ENCODE results near the gene NLRP3. TPM values are rescaled to one million over a fixed set of nuclear protein-coding genes. Genes with fewer than 3 reads are reported as not detected.

NLRP3 gene
- total RNA-seq, 1 donor: under 0.01 TPM

GRCh38 chr1:247385283-247385682, 30.7 kb upstream of the NLRP3 start:
- no peak overlapping the region for H3K4me3 ChIP-seq (ENCODE audit: low read depth, low read length)
- no peak for TF ChIP-seq CTCF (IDR thresholded peaks at IDR 0.05; ENCODE audit: insufficient read depth, low read length)
- DNase-seq (ENCODE audit: low read depth): peak; percentile 17

DNA sequence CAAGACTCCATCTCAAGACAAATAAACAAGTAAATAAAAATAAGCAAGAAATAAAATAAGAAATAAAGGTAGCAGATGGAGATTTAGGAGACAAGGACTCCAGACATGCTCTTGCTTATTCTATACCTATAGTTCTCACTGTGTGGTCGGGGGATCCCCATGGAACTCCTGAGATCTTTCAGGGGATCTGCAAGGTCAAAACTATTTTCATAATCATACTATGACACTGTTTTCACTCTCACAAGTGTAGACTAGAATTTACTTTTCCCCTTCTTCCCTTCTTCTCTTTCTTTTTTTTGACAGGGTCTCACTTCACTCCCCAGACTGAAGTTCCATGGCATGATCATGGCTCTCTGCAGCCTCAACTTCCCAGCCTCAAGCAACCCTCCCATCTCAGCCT, 29.8 kb upstream of the NLRP3 start:
- no peak for TF ChIP-seq CTCF (IDR thresholded peaks at IDR 0.05; ENCODE audit: insufficient read depth, low read length)
- H3K4me3 ChIP-seq (ENCODE audit: low read depth, low read length): no peak overlapping the region
- DNase-seq (ENCODE audit: low read depth): no peak

DNA sequence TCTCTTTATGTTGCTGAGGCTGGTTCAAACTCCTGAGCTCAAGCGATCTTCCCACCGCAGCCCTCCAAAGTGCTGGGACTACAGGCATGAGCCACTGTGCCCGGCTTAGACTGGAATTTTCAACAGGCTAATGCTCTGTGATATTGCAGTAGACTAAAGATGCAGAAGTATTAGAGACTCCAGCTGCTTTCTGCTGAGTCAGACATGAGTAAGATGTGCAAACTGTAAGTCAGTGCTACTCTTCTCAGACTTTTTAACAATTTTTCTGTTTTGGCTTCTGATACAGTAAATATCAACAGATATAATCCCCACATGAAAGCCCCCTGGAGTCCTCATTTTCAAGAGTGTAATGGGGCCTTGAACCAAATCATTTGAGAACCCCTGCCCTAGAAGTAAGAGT, 29.3 kb upstream of the NLRP3 start:
- DNase-seq (ENCODE audit: low read depth): peak; percentile 65
- no peak for TF ChIP-seq CTCF (IDR thresholded peaks at IDR 0.05; ENCODE audit: insufficient read depth, low read length)

GRCh38 chr1:247387096-247387495, 28.9 kb upstream of the NLRP3 start:
- DNase-seq (ENCODE audit: low read depth): no peak
- H3K4me3 ChIP-seq (ENCODE audit: low read depth, low read length): no peak overlapping the region
- TF ChIP-seq CTCF (IDR thresholded peaks at IDR 0.05; ENCODE audit: insufficient read depth, low read length): no peak

More for the DNA sequence above, 29.3 kb upstream of the NLRP3 start:
- no peak overlapping the region for H3K4me3 ChIP-seq (ENCODE audit: low read depth, low read length)

- no peak overlapping the region for H3K4me3 ChIP-seq (ENCODE audit: low read depth, low read length)
- TF ChIP-seq CTCF (IDR thresholded peaks at IDR 0.05; ENCODE audit: insufficient read depth, low read length): no peak
These were observed 28.4 kb upstream of the NLRP3 start for GRCh38 chr1:247387565-247387964.

GRCh38 chr1:247390116-247390791, 25.7 kb upstream of the NLRP3 start:
- TF ChIP-seq CTCF (IDR thresholded peaks at IDR 0.05; ENCODE audit: insufficient read depth, low read length): peak; percentile 98
- DNase-seq (ENCODE audit: low read depth): peak; percentile 80
- peak overlapping the region; percentile 48 for H3K4me3 ChIP-seq (ENCODE audit: low read depth, low read length)

More at GRCh38 chr1:247387565-247387964, 28.4 kb upstream of the NLRP3 start:
- DNase-seq (ENCODE audit: low read depth): no peak

DNA sequence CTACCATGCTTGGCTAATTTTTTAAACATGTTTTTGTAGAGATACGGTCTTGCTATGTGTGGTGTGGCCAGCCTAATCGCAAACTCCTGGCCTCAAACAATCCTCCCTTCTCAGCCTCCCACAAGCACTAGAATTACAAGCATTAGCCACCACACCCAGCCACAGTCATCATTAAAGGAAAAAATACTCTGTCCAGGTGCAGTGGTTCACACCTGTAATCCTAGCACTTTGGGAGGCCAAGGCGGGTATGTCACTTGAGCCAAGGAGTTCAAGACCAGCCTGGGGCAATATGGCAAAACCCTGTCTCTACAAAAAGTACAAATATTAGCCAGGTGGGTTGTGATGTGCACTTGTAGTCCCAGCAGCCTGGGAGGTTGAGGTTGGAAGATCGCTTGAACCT, 25.0 kb upstream of the NLRP3 start:
- no peak for TF ChIP-seq CTCF (IDR thresholded peaks at IDR 0.05; ENCODE audit: insufficient read depth, low read length)
- no peak for DNase-seq (ENCODE audit: low read depth)
- H3K4me3 ChIP-seq (ENCODE audit: low read depth, low read length): no peak overlapping the region
